ENCODE results near the gene PXK. TPM values are rescaled to one million over a fixed set of nuclear protein-coding genes. Genes with fewer than 3 reads are reported as not detected.

PXK gene
- total and polyA plus RNA-seq, 2 donors from 2014 or later = 21.6 to 24.8 TPM

- DNase-seq = no peak
- H3K4me3 ChIP-seq (ENCODE audit: low read length in 3 of 3) = no peak overlapping the region
Observed at GRCh38 chr3:58379351-58380073, 46.8 kb downstream of the PXK start.

GRCh38 chr3:58383476-58383875 lies 50.8 kb downstream of the PXK start:
- no peaks in the 10 kb centered on the region for H3K27me3 ChIP-seq (ENCODE audit: control insufficient read depth, insufficient read depth, low read length)
- H3K4me1 ChIP-seq (ENCODE audit: control insufficient read depth in 2 of 3, insufficient read depth in 2 of 3, low read depth in 1 of 3, low read length in 3 of 3) = peaks cover 6 to 24% (median 16%) of the 10 kb centered on the region in 3 donors
- no peaks in the 10 kb centered on the region for H3K9me3 ChIP-seq (ENCODE audit: control insufficient read depth in 2 of 3, insufficient read depth in 1 of 3, low read length in 3 of 3)
- peaks cover 0 to 6% (median 4%) of the 10 kb centered on the region in 3 donors for H3K36me3 ChIP-seq (ENCODE audit: control insufficient read depth in 2 of 3, insufficient read depth in 3 of 3, low read length in 3 of 3)
- DNase-seq (no peak), FAIRE-seq (no peak)
- intact Hi-C loops (cut with DNase I) = no loop called here
- H3K27ac ChIP-seq (ENCODE audit: low read depth in 2 of 2, low read length in 2 of 2) = no peak overlapping the region
- H3K4me3 ChIP-seq (ENCODE audit: low read length in 3 of 3) = no peak overlapping the region
- no peak for TF ChIP-seq CTCF (IDR thresholded peaks at IDR 0.05; ENCODE audit: borderline replicate concordance, extremely low read depth, insufficient read depth)
- H3K9ac ChIP-seq (ENCODE audit: low read length in 3 of 3) = no peak overlapping the region

More at GRCh38 chr3:58379351-58380073, 46.8 kb downstream of the PXK start:
- H3K36me3 ChIP-seq (ENCODE audit: control insufficient read depth in 2 of 3, insufficient read depth in 3 of 3, low read length in 3 of 3) = peaks cover 0 to 4% (median under 1%) of the 10 kb centered on the region in 3 donors
- H3K4me1 ChIP-seq (ENCODE audit: control insufficient read depth in 2 of 3, insufficient read depth in 2 of 3, low read depth in 1 of 3, low read length in 3 of 3) = peaks cover 0 to 3% (median 0%) of the 10 kb centered on the region in 3 donors
- H3K9me3 ChIP-seq (ENCODE audit: control insufficient read depth in 2 of 3, insufficient read depth in 1 of 3, low read length in 3 of 3) = no peaks in the 10 kb centered on the region
- no peak overlapping the region for H3K27ac ChIP-seq (ENCODE audit: low read depth in 2 of 2, low read length in 2 of 2)
- FAIRE-seq = no peak
- intact Hi-C loops (cut with DNase I) = no loop called here
- no peak overlapping the region for H3K9ac ChIP-seq (ENCODE audit: low read length in 3 of 3)
- no peak for TF ChIP-seq CTCF (IDR thresholded peaks at IDR 0.05; ENCODE audit: borderline replicate concordance, extremely low read depth, insufficient read depth)
- H3K27me3 ChIP-seq (ENCODE audit: control insufficient read depth, insufficient read depth, low read length) = no peaks in the 10 kb centered on the region

- Histone ChIP-seq H3K27ac (ENCODE audit: low read depth in 2 of 2, low read length in 2 of 2) (no peak overlapping the region), H3K27me3 (ENCODE audit: control insufficient read depth, insufficient read depth, low read length) (no peaks in the 10 kb centered on the region), H3K9me3 (ENCODE audit: control insufficient read depth in 2 of 3, insufficient read depth in 1 of 3, low read length in 3 of 3) (no peaks in the 10 kb centered on the region), H3K4me1 (ENCODE audit: control insufficient read depth in 2 of 3, insufficient read depth in 2 of 3, low read depth in 1 of 3, low read length in 3 of 3) (peaks cover 6 to 26% (median 16%) of the 10 kb centered on the region in 3 donors), H3K9ac (ENCODE audit: low read length in 3 of 3) (no peak overlapping the region), H3K4me3 (ENCODE audit: low read length in 3 of 3) (no peak overlapping the region), H3K36me3 (ENCODE audit: control insufficient read depth in 2 of 3, insufficient read depth in 3 of 3, low read length in 3 of 3) (peaks cover 0 to 6% (median 4%) of the 10 kb centered on the region in 3 donors)
- no peak for DNase-seq
- no peak for TF ChIP-seq CTCF (IDR thresholded peaks at IDR 0.05; ENCODE audit: borderline replicate concordance, extremely low read depth, insufficient read depth)
- intact Hi-C loops (cut with DNase I) = no loop called here
- FAIRE-seq = no peak
Observed at GRCh38 chr3:58383904-58384303, 51.2 kb downstream of the PXK start.

All from kidney (tissue), 14 donors.